ENCODE measurements around the gene NRXN2.

DNA sequence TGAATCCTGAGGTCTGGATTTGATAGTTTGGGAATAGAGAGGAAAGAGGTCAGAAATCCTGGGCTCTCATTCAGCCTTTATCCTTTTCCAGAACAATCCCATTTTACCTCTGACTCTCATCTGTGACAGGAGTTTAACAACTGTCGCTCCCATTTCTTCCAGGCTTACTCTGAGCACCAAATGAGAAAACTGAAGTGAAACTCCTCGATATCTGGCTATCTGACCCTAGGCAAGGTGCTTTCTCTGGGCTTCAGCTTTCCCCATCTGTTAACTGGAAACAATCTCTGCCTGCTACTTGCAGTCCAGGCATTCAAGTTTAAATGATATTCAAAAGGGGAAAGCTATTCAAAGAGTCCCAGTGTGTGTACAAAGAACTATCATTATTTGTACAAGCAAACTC lies 50.1 kb downstream of the NRXN2 start:
- no peak for TF ChIP-seq FOXP2 (optimal IDR thresholded peaks at IDR 0.05; ENCODE audit: control extremely low read depth, extremely low read length, insufficient read depth)
- TF ChIP-seq POLR2AphosphoS5 (IDR thresholded peaks at IDR 0.05; ENCODE audit: borderline replicate concordance, low read depth, low read length): no peak
- no peak for TF ChIP-seq EZH2 (IDR thresholded peaks at IDR 0.05)
